NT2/D1 (cell line): Measurements from ENCODE around the gene ITIH4.

Experiments
- SUZ12 ChIP-seq: IDR thresholded peaks from 2 replicates; pipeline ENCODE4 v1.6.1; 2011; ENCODE audit not compliant: insufficient read length, insufficient read depth; ENCODE audit errors: extremely low read depth
- YY1 ChIP-seq: IDR thresholded peaks from 2 replicates; pipeline ENCODE4 v1.6.1; 2011; ENCODE audit not compliant: insufficient read length, insufficient read depth
- ZNF274 ChIP-seq: IDR thresholded peaks from 2 replicates; pipeline ENCODE4 v1.6.1; 2011; ENCODE audit warnings: mild to moderate bottlenecking, low read depth, low read length

GRCh38 chr3:52816654-52817053 is 13.8 kb downstream of the ITIH4 start:
- TF ChIP-seq YY1 (no peak), SUZ12 (no peak), ZNF274 (no peak)
